Smooth muscle cell (in vitro differentiated cells): ENCODE measurements around the gene HTN3. TPM values are rescaled to one million over a fixed set of nuclear protein-coding genes. Genes with fewer than 3 reads are reported as not detected.
"Not testable (repeated sequence)": the region's sequence is repeated elsewhere in the genome, so short reads cannot be mapped to it uniquely, and the experiment has no call there.

Experiments
- DNase-seq: peaks from one replicate; lab custom pipeline; 2025; ENCODE audit not compliant: unreplicated experiment; lab: John Stamatoyannopoulos, UW
- H2AFZ ChIP-seq: fragments of 200-600 bp; sonication (generic); 2 replicates; pipeline ENCODE4 v1.6.0; 2016; ENCODE audit warnings: antibody characterized with exemption, low read depth, mild to moderate bottlenecking
- H3F3A ChIP-seq: fragments of 200-600 bp; sonication (generic); 2 replicates; pipeline ENCODE4 v1.6.0; 2017; ENCODE audit warnings: antibody characterized with exemption, low read depth
- H3K27ac ChIP-seq: fragments of 200-600 bp; sonication (generic); 2 replicates; pipeline ENCODE4 v1.5.1; 2016; ENCODE audit warnings: low read depth, mild to moderate bottlenecking
- H3K27me3 ChIP-seq: fragments of 200-600 bp; sonication (generic); 2 replicates; pipeline ENCODE4 v1.6.1; 2016; ENCODE audit warnings: low read depth, mild to moderate bottlenecking
- H3K36me3 ChIP-seq: fragments of 200-600 bp; sonication (generic); 2 replicates; pipeline ENCODE4 v1.5.1; 2016; ENCODE audit warnings: low read depth
- H3K4me1 ChIP-seq: fragments of 200-600 bp; sonication (generic); 2 replicates; pipeline ENCODE4 v1.5.1; 2016; ENCODE audit warnings: low read depth
- H3K4me2 ChIP-seq: fragments of 200-600 bp; sonication (generic); 2 replicates; pipeline ENCODE4 v1.6.0; 2016; ENCODE audit warnings: mild to moderate bottlenecking
- H3K4me3 ChIP-seq: fragments of 200-600 bp; sonication (generic); 2 replicates; pipeline ENCODE4 v1.5.1; 2016; ENCODE audit warnings: mild to moderate bottlenecking
- H3K79me2 ChIP-seq: fragments of 200-600 bp; sonication (generic); 2 replicates; pipeline ENCODE4 v1.6.0; 2016; ENCODE audit warnings: low read depth, mild to moderate bottlenecking
- H3K9ac ChIP-seq: fragments of 200-600 bp; sonication (generic); 2 replicates; pipeline ENCODE4 v1.6.0; 2016; ENCODE audit warnings: low read depth
- H3K9me3 ChIP-seq: fragments of 200-600 bp; sonication (generic); replicated peaks from 2 replicates; pipeline ENCODE4 v1.5.1; 2016; ENCODE audit warnings: low read depth
- H4K20me1 ChIP-seq: fragments of 200-600 bp; sonication (generic); 2 replicates; pipeline ENCODE4 v1.6.0; 2016; ENCODE audit warnings: low read depth
- WGBS: methylation state at CpG from one replicate; pipeline ENCODE4 v1.1.7; 2016; ENCODE audit warnings: low lambda C conversion rate; 5-methylcytosine and 5-hydroxymethylcytosine counted together
- polyA plus RNA-seq: library from polyadenylated mRNA; unstranded; fragments of >200 nt; fragmentation: Nextera tagmentation; extraction: Ambion mirVana; gene quantifications from 2 replicates; pipeline ENCODE4 v1.2.1, GENCODE V29; 2016
- total RNA-seq: library from RNA; depleted of rRNA; stranded (reverse); fragments of >200 nt; gene quantifications from 2 replicates; pipeline ENCODE4 v1.2.3, GENCODE V29; 2014
- TF ChIP-seq, protein P1 (sequence below): fragments of 200-600 bp; sonication (generic); IDR thresholded peaks from 2 replicates; pipeline ENCODE4 v1.5.1; 2017; ENCODE audit warnings: borderline replicate concordance, mild to moderate bottlenecking, antibody characterized with exemption; ENCODE audit not compliant: insufficient read depth, poor library complexity, severe bottlenecking

HTN3 gene
- total and polyA plus RNA-seq, 2 experiments from 2014 or later: 1.1 TPM; not detected in 1

DNA sequence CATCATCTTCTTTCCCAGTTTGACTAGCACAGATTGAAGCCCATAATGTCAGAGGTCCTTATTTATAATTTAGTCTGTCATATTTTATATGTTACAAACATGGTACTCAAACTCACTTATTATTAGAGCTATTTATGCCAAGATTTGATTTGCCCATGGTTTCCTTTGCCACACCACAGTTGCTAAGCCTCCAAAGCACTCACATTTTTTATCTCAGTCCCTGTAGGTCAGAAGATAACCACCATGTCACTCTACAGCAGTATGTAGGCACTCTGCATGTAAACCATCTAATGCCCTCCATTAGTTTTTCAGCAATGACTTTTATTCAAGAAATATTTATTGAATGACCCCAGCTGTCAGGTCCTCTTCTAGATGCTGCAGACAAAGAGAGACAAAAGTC, 25.8 kb upstream of the HTN3 start:
- TF ChIP-seq, protein P1, sequence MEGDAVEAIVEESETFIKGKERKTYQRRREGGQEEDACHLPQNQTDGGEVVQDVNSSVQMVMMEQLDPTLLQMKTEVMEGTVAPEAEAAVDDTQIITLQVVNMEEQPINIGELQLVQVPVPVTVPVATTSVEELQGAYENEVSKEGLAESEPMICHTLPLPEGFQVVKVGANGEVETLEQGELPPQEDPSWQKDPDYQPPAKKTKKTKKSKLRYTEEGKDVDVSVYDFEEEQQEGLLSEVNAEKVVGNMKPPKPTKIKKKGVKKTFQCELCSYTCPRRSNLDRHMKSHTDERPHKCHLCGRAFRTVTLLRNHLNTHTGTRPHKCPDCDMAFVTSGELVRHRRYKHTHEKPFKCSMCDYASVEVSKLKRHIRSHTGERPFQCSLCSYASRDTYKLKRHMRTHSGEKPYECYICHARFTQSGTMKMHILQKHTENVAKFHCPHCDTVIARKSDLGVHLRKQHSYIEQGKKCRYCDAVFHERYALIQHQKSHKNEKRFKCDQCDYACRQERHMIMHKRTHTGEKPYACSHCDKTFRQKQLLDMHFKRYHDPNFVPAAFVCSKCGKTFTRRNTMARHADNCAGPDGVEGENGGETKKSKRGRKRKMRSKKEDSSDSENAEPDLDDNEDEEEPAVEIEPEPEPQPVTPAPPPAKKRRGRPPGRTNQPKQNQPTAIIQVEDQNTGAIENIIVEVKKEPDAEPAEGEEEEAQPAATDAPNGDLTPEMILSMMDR: no peak

DNA sequence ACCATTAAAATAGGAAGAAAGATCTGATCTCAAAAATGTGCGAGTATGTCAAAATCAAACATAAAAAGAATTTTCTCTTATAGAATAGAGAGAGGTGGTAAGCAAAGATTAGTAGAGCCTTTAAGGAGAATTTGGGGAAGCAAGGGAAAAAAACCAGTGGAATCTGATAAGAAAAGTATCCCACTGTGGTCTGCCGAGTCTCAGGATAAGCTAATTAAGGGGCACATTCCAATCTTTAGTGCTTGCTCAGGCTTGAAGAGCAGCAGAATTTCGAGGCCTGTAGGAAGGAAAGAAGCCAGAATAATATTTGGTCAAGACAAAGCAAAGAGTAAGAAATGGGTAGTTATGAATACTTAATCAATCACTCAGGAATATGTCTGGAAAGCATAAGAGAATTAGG, 19.5 kb upstream of the HTN3 start:
- H3K4me3 ChIP-seq: no peak overlapping the region
- peak overlapping the region; percentile 13 for H2AFZ ChIP-seq
- no peaks in the 10 kb centered on the region for H3K79me2 ChIP-seq
- no peak overlapping the region for H3K27ac ChIP-seq
- H3K36me3 ChIP-seq: no peaks in the 10 kb centered on the region
- H4K20me1 ChIP-seq: no peaks in the 10 kb centered on the region
- H3K4me2 ChIP-seq: no peak overlapping the region
- H3K9ac ChIP-seq: no peak overlapping the region
- H3K9me3 ChIP-seq: no peaks in the 10 kb centered on the region
- no peaks in the 10 kb centered on the region for H3K4me1 ChIP-seq
- H3F3A ChIP-seq: no peaks in the 10 kb centered on the region
- DNase-seq: no peak
- 37% methylated on average over 3 of the region's 3 CpGs for WGBS
- TF ChIP-seq, protein P1: no peak
- no peaks in the 10 kb centered on the region for H3K27me3 ChIP-seq

More for the DNA sequence above, 25.8 kb upstream of the HTN3 start:
- Histone ChIP-seq H3K79me2 (no peaks in the 10 kb centered on the region), H4K20me1 (no peaks in the 10 kb centered on the region), H3K27me3 (no peaks in the 10 kb centered on the region), H3K4me3 (no peak overlapping the region), H3K4me2 (no peak overlapping the region), H3K36me3 (no peaks in the 10 kb centered on the region), H3F3A (no peaks in the 10 kb centered on the region), H3K9me3 (no peaks in the 10 kb centered on the region), H3K4me1 (no peaks in the 10 kb centered on the region), H3K27ac (no peak overlapping the region), H2AFZ (no peak overlapping the region), H3K9ac (no peak overlapping the region)
- DNase-seq: no peak

DNA sequence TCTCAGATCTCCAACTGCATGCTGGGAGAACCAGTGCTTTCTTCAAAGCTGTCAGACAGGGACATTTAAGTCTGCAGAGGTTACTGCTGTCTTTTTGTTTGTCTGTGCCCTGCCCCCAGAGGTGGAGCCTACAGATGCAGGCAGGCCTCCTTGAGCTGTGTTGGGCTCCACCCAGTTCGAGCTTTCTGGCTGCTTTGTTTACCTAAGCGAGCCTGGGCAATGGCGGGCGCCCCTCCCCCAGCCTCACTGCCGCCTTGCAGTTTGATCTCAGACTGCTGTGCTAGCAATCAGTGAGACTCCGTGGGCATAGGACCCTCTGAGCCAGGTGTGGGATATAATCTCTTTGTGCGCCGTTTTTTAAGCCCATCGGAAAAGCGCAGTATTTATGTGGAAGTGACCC, 9.3 kb upstream of the HTN3 start:
- H3K4me1 ChIP-seq, H3F3A ChIP-seq, DNase-seq, H3K4me2 ChIP-seq, H3K27me3 ChIP-seq, H3K9ac ChIP-seq, H4K20me1 ChIP-seq, H3K4me3 ChIP-seq, H2AFZ ChIP-seq, H3K9me3 ChIP-seq, H3K27ac ChIP-seq, H3K79me2 ChIP-seq, H3K36me3 ChIP-seq: not testable (repeated sequence)
- 65% methylated on average over 10 of the region's 10 CpGs for WGBS

DNA sequence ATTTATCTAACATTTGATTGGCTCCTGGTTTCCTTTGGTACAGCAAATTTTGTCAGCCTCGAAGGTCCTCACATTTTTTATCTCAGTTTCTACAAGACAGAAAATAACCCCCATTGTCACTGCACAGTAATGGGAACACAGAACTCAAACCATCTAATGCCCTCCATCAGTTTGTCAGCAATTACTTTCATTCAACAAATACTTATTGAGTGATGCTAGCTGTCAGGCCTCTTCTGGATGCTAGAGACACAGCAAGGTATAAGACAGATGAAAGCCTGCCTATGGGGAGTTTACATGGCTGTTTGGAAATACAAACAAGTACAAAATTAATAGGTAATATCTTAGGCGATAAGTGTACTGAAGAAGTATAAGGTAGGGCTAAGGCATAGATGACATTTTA, 5.0 kb upstream of the HTN3 start:
- Histone ChIP-seq H2AFZ (no peak overlapping the region), H3K36me3 (no peaks in the 10 kb centered on the region), H3K4me2 (no peak overlapping the region), H3K9ac (no peak overlapping the region), H3K27me3 (no peaks in the 10 kb centered on the region), H3K79me2 (no peaks in the 10 kb centered on the region), H3K4me1 (no peaks in the 10 kb centered on the region), H4K20me1 (no peaks in the 10 kb centered on the region), H3K4me3 (no peak overlapping the region), H3K9me3 (no peaks in the 10 kb centered on the region), H3F3A (no peaks in the 10 kb centered on the region), H3K27ac (no peak overlapping the region)
- WGBS: 83% methylated on average over 2 of the region's 2 CpGs
- no peak for DNase-seq
- TF ChIP-seq, protein P1: no peak
